Measurements from ENCODE around the gene ARMC3.
"Not testable (repeated sequence)": the region's sequence is repeated elsewhere in the genome, so short reads cannot be mapped to it uniquely, and the experiment has no call there.

Gene ARMC3

GRCh38 chr10:22927661-22928403, at the start of gene ARMC3:
Gene ARMC3, plus strand, starts transcription at chr10:22928053. Its CDS starts 3,944 bp downstream, at chr10:22931997.
- DNase-seq (ENCODE audit: low read depth in 2 of 2), result peak in 1 of 2 experiments; percentile 16

- DNase-seq (ENCODE audit: low read depth in 2 of 2), result no peak
Measured at GRCh38 chr10:22891797-22892196, 36.1 kb upstream of the ARMC3 start.

GRCh38 chr10:22893781-22894180, 34.1 kb upstream of the ARMC3 start:
- no peak for DNase-seq (ENCODE audit: low read depth in 2 of 2)

- DNase-seq (ENCODE audit: low read depth in 2 of 2), result no peak
Measured at GRCh38 chr10:22894714-22895113, 33.1 kb upstream of the ARMC3 start.

GRCh38 chr10:22895252-22895651, 32.6 kb upstream of the ARMC3 start:
- DNase-seq (ENCODE audit: low read depth in 2 of 2), result no peak

- no peak for DNase-seq (ENCODE audit: low read depth in 2 of 2)
Measured at GRCh38 chr10:22897371-22897770, 30.5 kb upstream of the ARMC3 start.

- DNase-seq (ENCODE audit: low read depth in 2 of 2), result no peak
Measured at GRCh38 chr10:22899307-22899706, 28.5 kb upstream of the ARMC3 start.

- DNase-seq (ENCODE audit: low read depth in 2 of 2), result no peak
Measured at GRCh38 chr10:22899775-22900174, 28.1 kb upstream of the ARMC3 start.

GRCh38 chr10:22900841-22901601, 26.8 kb upstream of the ARMC3 start:
- no peak for DNase-seq (ENCODE audit: low read depth in 2 of 2)

- not testable (repeated sequence) for DNase-seq (ENCODE audit: low read depth in 2 of 2)
Measured at GRCh38 chr10:22902147-22902546, 25.7 kb upstream of the ARMC3 start.

- DNase-seq (ENCODE audit: low read depth in 2 of 2), result no peak
Measured at GRCh38 chr10:22903694-22904093, 24.2 kb upstream of the ARMC3 start.

- DNase-seq (ENCODE audit: low read depth in 2 of 2), result no peak
Measured at GRCh38 chr10:22906767-22907166, 21.1 kb upstream of the ARMC3 start.

- DNase-seq (ENCODE audit: low read depth in 2 of 2), result no peak
Measured at GRCh38 chr10:22908837-22909236, 19.0 kb upstream of the ARMC3 start.

- not testable (repeated sequence) for DNase-seq (ENCODE audit: low read depth in 2 of 2)
Measured at GRCh38 chr10:22909673-22910072, 18.2 kb upstream of the ARMC3 start.

- DNase-seq (ENCODE audit: low read depth in 2 of 2), result no peak
Measured at GRCh38 chr10:22911067-22911466, 16.8 kb upstream of the ARMC3 start.

- DNase-seq (ENCODE audit: low read depth in 2 of 2), result peak; percentile 27 to 38
Measured at GRCh38 chr10:22911889-22912762, 15.7 kb upstream of the ARMC3 start.

- no peak for DNase-seq (ENCODE audit: low read depth in 2 of 2)
Measured at GRCh38 chr10:22912763-22913384, 15.0 kb upstream of the ARMC3 start.

- DNase-seq (ENCODE audit: low read depth in 2 of 2), result no peak
Measured at GRCh38 chr10:22913474-22914092, 14.3 kb upstream of the ARMC3 start.

- no peak for DNase-seq (ENCODE audit: low read depth in 2 of 2)
Measured at GRCh38 chr10:22915314-22915713, 12.5 kb upstream of the ARMC3 start.

GRCh38 chr10:22925088-22925487, 2.8 kb upstream of the ARMC3 start:
- no peak for DNase-seq (ENCODE audit: low read depth in 2 of 2)

- DNase-seq (ENCODE audit: low read depth in 2 of 2), result no peak
Measured at GRCh38 chr10:22927166-22927565, 687 bp upstream of the ARMC3 start.
